Endothelial cell (in vitro differentiated cells): ENCODE results near the gene PSMB7. TPM values are rescaled to one million over a fixed set of nuclear protein-coding genes. Genes with fewer than 3 reads are reported as not detected.

Source experiments
- DNase-seq: peaks from one replicate; pipeline ENCODE4 v3.0.0; 2021; ENCODE audit warnings: low spot score
- H3K27ac Mint-ChIP-seq: one replicate; pipeline ENCODE4 v1.8.0; 2021; ENCODE audit warnings: mixed read lengths, inconsistent platforms; ENCODE audit not compliant: unreplicated experiment
- H3K27me3 Mint-ChIP-seq: one replicate; pipeline ENCODE4 v1.8.0; 2021; ENCODE audit warnings: mild to moderate bottlenecking, moderate library complexity, mixed read lengths, inconsistent platforms; ENCODE audit not compliant: unreplicated experiment
- H3K36me3 Mint-ChIP-seq: one replicate; pipeline ENCODE4 v1.8.0; 2021; ENCODE audit warnings: mild to moderate bottlenecking, low read depth, mixed read lengths, inconsistent platforms; ENCODE audit not compliant: unreplicated experiment
- H3K4me1 Mint-ChIP-seq: one replicate; pipeline ENCODE4 v1.8.0; 2021; ENCODE audit warnings: mild to moderate bottlenecking, mixed read lengths, inconsistent platforms; ENCODE audit not compliant: unreplicated experiment
- H3K4me3 Mint-ChIP-seq: one replicate; pipeline ENCODE4 v1.8.0; 2021; ENCODE audit warnings: mild to moderate bottlenecking, mixed read lengths, inconsistent platforms; ENCODE audit not compliant: unreplicated experiment
- H3K9me3 Mint-ChIP-seq: one replicate; pipeline ENCODE4 v1.8.0; 2021; ENCODE audit warnings: mixed read lengths, inconsistent platforms; ENCODE audit not compliant: unreplicated experiment
- total RNA-seq: library from RNA; stranded (reverse); fragmentation: NEBNext Ultra II Directional; extraction: Animal tissue kit (Norgen Biotek cat#: 25700); gene quantifications from one replicate; pipeline ENCODE4 v1.2.1, GENCODE V29; 2021; ENCODE audit not compliant: unreplicated experiment
- TF ChIP-seq, protein P1 (sequence below): fragments of 200-600 bp; sonication (generic); IDR thresholded peaks from one replicate; pipeline ENCODE4 v1.5.0; 2021; ENCODE audit warnings: antibody characterized with exemption; ENCODE audit not compliant: unreplicated experiment

Gene PSMB7
- total RNA-seq, 1 donor from 2014 or later = 180 TPM

DNA sequence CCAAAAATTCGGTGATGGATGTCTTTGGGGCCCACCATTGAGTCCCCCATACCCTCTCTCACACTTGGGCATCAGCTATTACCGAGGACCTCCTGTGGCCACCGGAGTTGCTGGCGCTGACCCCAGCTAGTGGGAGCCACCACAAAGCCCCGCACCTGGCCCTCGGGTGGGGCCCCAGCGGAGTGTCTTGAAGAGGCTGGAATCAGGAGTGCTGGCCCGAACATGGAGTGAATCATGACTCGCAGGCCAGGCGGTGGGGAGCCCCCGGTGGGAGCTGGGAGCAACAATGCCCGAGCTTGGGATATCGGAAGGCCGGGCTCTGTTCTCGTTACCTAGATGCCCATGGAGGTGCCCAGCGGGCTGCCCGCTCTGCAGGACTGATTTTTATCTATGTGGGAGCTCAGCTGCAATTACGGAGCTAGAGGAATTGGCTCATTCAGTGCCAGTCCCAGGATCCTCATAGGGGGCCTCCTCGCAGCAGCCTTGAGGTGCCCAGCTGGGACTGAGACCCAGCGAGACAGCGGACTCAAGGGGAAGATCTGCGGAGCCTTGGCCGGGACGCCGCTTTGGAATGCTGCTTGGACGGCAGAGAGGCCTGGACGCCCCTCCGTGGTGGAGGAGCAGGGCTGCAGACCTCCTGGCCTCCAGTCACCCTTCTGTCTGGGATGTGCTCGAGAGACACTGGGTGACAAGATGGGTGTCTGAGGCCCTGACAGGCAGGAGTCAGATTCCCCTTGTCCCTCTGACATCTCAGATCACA is 70.8 kb downstream of the PSMB7 start:
- TF ChIP-seq, protein P1, sequence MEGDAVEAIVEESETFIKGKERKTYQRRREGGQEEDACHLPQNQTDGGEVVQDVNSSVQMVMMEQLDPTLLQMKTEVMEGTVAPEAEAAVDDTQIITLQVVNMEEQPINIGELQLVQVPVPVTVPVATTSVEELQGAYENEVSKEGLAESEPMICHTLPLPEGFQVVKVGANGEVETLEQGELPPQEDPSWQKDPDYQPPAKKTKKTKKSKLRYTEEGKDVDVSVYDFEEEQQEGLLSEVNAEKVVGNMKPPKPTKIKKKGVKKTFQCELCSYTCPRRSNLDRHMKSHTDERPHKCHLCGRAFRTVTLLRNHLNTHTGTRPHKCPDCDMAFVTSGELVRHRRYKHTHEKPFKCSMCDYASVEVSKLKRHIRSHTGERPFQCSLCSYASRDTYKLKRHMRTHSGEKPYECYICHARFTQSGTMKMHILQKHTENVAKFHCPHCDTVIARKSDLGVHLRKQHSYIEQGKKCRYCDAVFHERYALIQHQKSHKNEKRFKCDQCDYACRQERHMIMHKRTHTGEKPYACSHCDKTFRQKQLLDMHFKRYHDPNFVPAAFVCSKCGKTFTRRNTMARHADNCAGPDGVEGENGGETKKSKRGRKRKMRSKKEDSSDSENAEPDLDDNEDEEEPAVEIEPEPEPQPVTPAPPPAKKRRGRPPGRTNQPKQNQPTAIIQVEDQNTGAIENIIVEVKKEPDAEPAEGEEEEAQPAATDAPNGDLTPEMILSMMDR = no peak
- Mint-ChIP-seq H3K27ac (no peak overlapping the region), H3K36me3 (peaks cover 5% of the 10 kb centered on the region), H3K4me3 (no peak overlapping the region), H3K9me3 (no peaks in the 10 kb centered on the region), H3K4me1 (no peaks in the 10 kb centered on the region), H3K27me3 (peaks cover 13% of the 10 kb centered on the region)
- DNase-seq = no peak

DNA sequence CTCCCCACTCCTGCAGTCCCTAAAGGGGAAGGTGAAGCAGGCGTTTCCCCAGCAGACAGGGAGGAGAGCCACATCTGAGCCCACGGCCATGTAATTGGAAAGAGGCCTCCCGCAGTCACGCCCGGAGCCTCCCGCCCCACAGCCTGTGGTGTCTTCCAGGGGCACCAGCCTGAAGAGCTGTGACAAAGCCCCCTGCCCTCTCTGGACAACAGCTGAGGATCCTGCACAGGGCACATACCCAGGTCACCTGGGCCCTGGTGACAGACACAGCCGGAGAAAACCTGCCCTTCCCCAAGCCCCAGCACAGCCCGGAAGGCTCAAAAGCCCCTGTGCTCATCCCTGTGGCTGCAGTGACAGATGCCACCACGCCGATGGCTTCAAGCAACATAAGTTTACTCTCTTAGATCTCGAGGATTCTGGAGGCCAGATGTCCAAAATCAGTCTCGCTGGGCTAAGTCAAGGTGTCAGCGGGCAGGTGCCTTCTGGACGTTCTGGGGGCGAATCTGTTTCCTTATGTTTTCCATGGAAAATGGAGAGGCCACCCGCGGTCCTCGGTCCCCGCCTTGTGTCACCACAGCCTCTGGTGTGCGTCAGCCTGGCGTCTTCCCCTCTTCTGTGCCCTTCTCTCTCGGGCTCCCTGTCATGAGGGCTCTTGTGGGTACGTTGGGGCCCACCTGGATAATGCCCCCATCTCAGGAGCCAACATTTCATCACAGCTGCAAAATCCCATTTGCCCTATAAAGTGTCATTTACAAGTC is 71.5 kb downstream of the PSMB7 start:
- DNase-seq = no peak
- Mint-ChIP-seq H3K36me3 (peaks cover 5% of the 10 kb centered on the region), H3K27me3 (peaks cover 13% of the 10 kb centered on the region), H3K4me3 (no peak overlapping the region), H3K4me1 (no peaks in the 10 kb centered on the region), H3K9me3 (no peaks in the 10 kb centered on the region), H3K27ac (no peak overlapping the region)
- TF ChIP-seq, protein P1 = no peak

DNA sequence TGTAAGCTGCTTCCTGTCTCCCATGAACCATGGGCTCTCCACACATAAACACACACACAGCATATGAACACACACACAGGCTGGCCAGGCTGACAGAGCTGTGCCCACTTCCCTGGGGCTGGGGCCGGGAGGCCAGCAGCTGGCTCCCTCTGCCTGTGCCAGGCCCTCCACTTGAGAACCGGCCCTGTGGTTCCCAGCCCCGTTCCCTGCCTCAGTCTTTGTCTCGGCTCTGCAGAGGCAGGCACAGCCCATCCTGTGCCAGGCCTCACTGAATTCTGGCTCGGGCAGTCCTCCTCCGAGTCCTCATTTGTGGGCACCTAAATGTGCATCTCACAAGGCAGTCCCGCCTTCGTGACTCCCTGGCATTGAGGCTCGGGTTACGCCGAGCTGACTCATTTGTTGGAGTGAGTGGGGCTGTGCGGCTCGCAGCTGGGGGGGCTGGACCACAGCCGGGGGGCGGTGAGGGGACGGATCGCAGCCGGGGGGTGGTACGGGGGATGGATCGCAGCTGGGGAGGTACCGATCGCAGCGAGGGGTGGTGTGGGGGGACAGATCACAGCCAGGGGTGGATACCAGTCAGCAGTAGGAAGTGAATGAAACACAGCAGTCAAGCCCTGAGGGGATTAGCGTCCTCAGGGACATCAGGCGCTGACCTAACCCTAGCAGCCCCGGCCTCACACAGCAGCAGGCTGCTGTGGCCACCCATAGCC is 72.3 kb downstream of the PSMB7 start:
- no peak for DNase-seq
- Mint-ChIP-seq H3K36me3 (peaks cover 13% of the 10 kb centered on the region), H3K9me3 (no peaks in the 10 kb centered on the region), H3K4me3 (no peak overlapping the region), H3K27me3 (peaks cover 17% of the 10 kb centered on the region), H3K4me1 (no peaks in the 10 kb centered on the region), H3K27ac (peak overlapping the region; percentile 70)
- TF ChIP-seq, protein P1 = no peak

DNA sequence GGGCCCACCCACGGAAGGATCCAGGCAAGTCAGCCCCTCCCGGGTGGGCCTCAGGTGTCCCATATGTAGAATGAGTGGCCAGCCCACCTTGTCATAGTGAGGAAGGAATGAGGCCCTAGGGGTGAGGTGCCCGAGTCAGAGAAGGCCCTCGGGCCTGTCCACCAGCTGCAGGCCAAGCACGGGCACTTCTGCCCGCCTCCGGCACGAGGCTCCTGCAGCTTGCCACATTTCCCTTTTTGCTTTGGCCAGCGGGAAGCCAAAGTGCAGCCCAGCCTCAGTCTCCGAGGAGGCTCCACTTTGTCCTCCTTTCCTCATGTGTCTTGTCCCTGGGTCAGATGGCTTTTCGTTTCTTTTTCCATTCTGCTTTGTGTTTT is 72.9 kb downstream of the PSMB7 start:
- Mint-ChIP-seq H3K4me3 (no peak overlapping the region), H3K27me3 (peaks cover 17% of the 10 kb centered on the region), H3K9me3 (no peaks in the 10 kb centered on the region), H3K27ac (peak overlapping the region; percentile 70), H3K4me1 (no peaks in the 10 kb centered on the region), H3K36me3 (peaks cover 15% of the 10 kb centered on the region)
- TF ChIP-seq, protein P1 = no peak
- DNase-seq = no peak
